HG02840 (cell line): ENCODE results near the gene KRTAP10-6.
"Not testable (repeated sequence)": the region's sequence is repeated elsewhere in the genome, so short reads cannot be mapped to it uniquely, and the experiment has no call there.

ENCODE experiments used
- ATAC-seq: cut with Tn5 transposase; IDR thresholded peaks from one replicate; pipeline ENCODE4 v1.9.1; 2021; ENCODE audit warnings: mild to moderate bottlenecking, moderate library complexity, moderate number of reproducible peaks; ENCODE audit not compliant: unreplicated experiment, low FRiP score

The KRTAP10-6 gene

GRCh38 chr21:44580231-44580821, 12.0 kb downstream of the KRTAP10-6 start, which contains the start of gene KRTAP10-5:
TSS of gene KRTAP10-5 (minus strand) at chr21:44580604. CDS start at chr21:44580578, 26 bp downstream.
- not testable (repeated sequence) for ATAC-seq

- no peak for ATAC-seq
These were observed 12.5 kb downstream of the KRTAP10-6 start for GRCh38 chr21:44579833-44580144.

DNA sequence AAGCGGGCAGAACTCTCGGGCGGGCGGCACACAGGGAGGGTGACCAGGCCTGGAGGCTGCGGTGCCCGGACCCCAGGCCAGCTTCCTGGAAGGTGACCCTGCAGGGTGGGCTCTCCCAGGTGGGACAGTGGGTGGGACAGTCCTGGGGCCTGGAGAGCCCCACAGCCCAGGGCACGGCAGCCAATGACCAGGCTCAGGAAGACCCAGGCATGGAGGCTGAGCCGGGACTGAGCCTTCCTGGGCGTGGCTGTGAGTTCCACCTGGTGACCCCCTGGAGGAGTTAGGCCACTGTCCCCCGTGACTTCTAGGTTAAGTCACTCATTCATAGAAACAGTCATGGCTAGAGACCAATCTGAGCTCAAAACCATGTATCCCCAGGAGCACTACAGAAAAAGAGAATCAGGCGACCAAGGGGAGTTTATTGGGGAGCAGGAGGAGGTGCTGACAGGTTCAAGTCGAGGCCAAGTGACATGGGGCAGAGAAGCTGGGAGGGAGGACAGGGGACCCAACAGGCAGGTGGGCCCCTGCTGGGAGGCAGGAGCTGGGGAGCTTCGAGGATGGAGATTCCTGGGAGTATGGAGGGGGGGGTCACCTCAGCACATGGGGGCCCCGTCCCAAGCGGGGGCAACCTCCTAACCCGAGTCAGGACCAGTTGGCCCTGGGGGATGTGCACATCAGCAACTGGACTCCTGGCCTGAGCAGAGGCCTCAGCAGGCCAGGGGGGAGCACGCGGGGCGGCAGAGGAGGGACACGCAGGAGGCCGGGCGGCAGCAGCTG, 13.1 kb downstream of the KRTAP10-6 start:
- no peak for ATAC-seq

GRCh38 chr21:44578371-44579055, 13.8 kb downstream of the KRTAP10-6 start:
- no peak for ATAC-seq

GRCh38 chr21:44576025-44576420, 16.3 kb downstream of the KRTAP10-6 start:
- ATAC-seq: no peak

GRCh38 chr21:44575307-44576024, 16.8 kb downstream of the KRTAP10-6 start:
- ATAC-seq: no peak

GRCh38 chr21:44574457-44575306, 17.6 kb downstream of the KRTAP10-6 start:
- ATAC-seq: no peak

GRCh38 chr21:44573630-44574456, 18.5 kb downstream of the KRTAP10-6 start, which contains the start of gene KRTAP10-4:
TSS of gene KRTAP10-4 (plus strand) at chr21:44573729. CDS start at chr21:44573759, 30 bp downstream.
- ATAC-seq: not testable (repeated sequence)

DNA sequence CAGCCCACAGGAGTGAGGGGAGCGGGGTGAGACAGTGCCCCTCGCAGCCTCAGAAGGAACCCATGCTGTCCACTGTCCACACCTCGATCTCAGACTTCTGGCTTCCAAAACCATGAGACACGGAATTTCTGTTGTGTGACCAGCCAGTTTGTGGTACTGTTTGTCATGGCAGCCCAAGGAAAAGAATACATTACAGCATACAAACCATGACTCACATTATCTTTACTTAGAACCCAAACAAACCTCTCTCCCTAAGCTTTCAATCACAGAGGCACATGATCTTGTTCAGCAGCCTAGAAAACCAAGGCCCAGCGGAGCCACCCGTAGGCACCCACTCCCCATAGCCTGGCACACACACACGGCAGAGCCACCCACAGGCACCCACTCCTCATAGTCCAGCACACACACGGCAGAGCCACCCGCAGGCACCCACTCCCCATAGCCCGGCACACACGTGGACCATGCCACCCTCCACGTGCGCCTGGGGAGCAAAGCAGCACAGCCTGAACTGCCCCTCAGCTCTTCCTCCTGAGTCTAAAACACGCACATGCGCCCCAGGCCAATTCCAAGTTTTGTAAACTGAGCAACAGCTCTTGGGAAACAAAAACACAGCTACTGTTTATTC, 19.2 kb downstream of the KRTAP10-6 start:
- no peak for ATAC-seq

DNA sequence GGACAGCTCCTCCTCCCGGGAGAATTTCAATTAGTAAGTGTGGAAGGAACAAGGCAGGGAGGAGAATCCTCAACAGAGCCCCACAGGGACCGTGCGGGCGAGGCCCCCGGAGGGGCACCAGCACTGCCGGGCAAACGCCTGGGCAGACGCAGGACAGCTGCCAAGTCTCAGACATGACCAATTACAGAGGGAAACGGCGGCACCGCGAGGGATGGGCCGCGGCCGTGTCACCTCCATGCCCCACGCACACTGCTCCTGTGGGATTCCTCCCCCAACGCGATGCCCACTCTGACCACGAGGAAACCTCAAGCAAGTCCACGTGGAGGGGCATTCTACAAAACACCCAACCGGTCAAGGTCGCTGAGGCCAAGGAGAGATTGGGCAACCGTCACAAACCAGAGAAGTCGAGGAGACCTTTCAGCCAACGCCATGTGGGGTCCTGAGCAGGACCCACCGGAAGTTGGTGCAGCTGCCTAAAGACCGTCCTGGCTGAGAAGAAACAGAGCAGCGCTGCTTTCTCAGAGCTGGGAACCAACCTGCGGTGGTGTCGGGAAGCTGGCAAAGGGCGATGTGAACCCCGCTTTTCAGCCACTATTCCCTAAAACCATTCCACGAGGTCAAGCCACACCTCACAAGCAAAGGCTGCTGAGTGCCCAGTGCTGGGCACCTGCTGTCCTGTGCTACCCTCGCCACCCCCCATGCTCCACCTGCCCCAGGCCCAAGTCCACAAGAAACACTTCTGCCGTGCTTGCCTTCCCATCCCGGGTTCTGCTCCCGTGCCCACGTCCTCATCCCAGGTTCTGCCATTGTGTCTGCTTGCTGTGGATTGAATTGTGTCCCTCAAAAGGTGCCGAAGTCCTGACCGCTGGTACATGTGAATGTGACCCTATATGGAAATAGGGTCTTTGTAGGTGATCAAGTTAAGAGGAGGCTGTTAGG, 20.2 kb downstream of the KRTAP10-6 start:
- ATAC-seq: no peak

GRCh38 chr21:44571296-44571695, 21.0 kb downstream of the KRTAP10-6 start:
- no peak for ATAC-seq

DNA sequence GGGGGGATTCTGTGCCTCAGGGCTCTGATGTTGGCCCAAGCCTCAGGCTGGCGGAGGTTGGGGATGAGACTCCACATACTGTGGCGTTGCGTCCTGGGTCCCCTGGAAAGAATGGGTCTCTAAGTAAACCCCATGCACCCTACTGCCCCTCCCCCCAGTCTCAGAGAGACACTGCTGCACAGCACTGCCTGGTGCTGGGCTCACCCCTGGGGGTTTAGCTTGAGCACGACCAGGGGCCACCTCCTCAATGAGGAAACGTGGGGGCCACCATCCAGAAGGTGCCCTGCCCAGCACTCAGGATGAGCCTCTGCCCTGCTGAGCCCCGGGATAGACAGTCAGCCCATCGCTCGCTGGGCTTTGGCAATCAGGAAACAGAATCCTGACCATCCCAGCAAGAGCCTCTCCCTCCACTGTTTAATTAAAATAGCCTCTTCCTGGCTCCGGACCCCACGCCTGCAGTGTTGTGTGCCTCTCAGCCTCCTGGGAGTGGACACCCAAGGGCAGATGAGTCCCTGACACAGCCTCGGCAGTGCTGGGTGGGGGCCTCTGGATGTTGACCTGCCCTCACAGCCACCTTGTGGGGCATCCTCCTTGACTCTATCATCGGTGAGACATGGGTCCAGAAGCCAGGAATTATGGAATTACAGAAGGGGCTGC, 22.3 kb downstream of the KRTAP10-6 start:
- ATAC-seq: no peak

DNA sequence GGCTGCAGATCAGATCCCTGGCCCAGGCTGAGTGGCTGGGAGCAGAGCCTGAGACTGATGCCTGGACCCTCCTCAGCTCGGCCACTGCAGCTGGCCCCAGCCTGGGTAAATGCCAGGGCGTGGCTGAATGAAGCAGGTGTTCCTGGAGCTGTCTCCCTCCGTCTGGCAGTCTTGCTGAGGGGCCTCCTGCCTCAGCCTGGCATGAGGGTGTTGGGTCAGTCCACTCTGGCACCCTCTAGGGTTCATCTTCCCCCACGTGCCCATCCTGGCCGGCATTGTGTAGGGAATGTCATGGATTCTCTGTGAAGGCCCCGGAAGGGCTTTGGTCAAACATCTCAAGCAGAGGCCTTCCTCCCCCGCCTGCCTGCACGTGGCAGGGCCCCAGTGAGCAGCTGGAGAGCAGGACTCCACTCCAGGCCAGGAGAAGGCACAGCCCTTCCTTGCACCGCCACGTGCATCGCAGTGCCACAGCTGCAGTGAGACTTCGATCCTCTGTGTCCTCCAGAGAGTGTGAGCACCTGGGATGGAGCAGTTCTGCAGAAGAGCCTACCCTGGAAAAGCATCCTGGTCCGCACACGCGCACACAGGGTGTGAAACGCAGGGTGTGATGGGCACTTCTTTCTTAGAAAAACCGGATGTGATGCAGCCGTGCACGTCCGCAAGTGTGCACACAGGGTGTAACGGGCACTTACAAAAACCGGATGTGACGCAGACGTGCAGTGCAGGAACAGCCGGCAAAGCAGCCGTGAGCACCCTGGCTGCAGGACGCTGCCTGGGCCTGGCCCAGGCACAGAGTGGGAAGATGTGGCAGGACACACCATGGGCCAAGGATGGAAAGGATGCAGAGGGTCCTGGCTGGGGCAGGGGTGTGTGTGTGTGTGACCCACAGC, 23.4 kb downstream of the KRTAP10-6 start:
- no peak for ATAC-seq

GRCh38 chr21:44568261-44568660, 24.0 kb downstream of the KRTAP10-6 start:
- ATAC-seq: no peak

GRCh38 chr21:44567481-44568171, 24.7 kb downstream of the KRTAP10-6 start:
- no peak for ATAC-seq
